SH-SY5Y (cell line): ENCODE measurements around the gene GCFC2.

Experiments
- GATA2 ChIP-seq: IDR thresholded peaks from 2 replicates; pipeline ENCODE4 v1.6.1; 2011; ENCODE audit warnings: mild to moderate bottlenecking, low read depth, low read length
- GATA3 ChIP-seq: IDR thresholded peaks from 2 replicates; pipeline ENCODE4 v1.6.1; 2011; ENCODE audit warnings: low read depth, mild to moderate bottlenecking, low read length, moderate library complexity

GRCh38 chr2:75679556-75679955 is 31.2 kb downstream of the GCFC2 start:
- TF ChIP-seq GATA3 (no peak), GATA2 (no peak)
